C1 segment of cervical spinal cord (tissue), 14 donors: Measurements from ENCODE around the gene GALNT2.

ENCODE experiments used
- DNase-seq, 14 donors: peaks; one replicate each; lab custom pipeline; 2025; lab: John Stamatoyannopoulos, UW

The GALNT2 gene

DNA sequence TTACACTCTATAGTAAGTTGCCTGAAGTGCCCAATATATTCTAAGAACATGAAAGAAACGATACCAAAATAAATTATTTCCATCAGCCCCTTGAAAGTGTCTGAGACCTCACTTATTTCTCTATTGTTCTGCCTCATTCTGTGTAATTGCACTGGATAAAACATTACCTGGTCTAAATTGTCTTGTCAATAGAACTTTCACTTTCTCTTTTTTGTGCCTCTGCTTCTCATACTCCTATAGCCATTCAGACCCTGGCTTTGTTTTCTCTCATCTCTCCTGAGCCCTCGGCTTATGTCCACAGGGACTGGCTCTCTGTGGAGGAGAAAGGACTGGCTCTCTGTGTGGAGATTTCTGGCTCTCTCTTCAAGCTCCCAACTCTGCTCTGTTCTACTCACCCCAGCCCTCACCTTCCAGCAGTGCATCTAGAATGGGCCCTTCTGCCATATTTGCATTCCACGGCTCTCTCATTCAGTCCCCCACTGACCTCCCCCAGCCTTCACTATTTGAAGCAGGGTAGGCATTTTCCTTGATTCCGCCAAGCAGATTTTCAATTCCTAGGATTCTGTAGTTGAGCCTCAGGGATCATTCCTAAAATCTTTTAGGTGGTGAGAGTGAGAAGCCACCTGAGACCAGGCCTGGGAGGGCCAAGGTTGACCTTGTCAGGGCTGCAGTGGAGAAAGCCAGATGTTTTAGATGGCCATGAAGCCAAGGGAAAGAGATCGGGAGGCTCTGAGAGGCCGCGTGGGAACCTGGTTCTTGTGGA lies 15.9 kb upstream of the GALNT2 start:
- no peak for DNase-seq

DNA sequence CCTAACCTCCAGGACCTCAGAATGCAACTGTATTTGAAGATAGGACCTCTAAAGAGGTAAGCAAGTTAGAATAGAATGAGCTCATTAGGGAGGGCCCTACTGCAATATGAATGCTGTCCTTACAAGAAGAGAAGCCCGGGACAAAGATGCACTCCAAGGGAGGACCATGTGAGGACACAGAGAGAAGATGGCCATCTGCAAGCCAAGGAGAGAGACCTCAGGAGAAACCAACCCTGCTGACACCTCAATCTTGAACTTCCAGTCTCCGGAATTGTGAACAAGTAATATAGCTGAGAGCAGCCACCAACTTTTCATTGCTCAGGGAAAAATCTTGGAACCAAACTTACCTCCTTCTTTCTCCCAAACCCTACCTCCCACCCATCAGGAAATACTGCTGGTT lies 15.0 kb upstream of the GALNT2 start:
- no peak for DNase-seq

DNA sequence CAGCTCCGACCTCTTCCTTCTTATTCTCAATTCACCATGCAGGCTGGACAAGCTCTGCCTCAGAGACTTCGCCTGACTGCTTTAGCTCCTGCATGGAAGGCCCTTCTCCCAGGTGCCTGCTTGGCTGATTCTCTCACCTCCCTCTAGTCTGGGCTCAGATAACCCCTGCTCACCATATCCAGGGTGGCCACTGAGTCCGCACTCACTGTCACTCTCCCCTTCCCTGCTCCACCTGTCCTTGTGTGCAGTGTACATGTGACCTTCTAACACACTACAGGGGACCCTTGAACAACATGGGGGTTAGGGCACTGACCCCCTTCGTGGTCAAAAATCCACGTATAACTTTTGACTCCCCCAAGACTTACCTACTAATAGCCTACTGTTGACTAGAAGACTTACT lies 14.4 kb upstream of the GALNT2 start:
- no peak for DNase-seq

DNA sequence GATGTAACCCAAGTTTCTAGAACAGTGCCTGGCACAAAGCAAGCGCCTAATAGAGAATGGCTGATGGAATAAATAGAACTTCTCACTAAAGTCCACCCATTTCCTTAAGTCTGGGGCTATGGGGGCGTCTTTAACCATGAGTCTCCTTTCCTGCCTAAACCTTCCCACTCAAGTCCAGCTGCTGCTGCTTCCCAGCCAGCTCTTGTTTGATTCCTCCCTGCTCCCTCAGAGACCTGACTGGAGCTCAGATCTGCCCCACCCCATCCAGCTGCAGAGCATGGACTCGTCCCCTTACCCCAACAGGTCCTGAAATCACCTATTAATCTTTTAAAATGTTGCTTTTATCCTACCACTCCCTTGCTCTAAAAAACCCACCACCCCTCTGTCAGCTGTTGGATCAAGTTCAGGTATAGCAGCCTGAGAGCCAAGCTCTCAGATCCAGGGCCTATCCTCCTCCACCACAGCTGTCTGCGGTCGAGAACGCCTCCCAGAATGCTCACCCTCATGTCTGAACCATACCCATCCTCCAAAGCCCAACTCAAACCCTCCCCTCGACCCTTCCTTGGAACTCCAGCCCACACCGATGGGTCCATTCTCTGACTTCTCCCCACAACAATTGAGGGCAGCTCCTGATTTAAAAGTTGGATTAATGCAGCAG lies 12.8 kb upstream of the GALNT2 start:
- no peak for DNase-seq

DNA sequence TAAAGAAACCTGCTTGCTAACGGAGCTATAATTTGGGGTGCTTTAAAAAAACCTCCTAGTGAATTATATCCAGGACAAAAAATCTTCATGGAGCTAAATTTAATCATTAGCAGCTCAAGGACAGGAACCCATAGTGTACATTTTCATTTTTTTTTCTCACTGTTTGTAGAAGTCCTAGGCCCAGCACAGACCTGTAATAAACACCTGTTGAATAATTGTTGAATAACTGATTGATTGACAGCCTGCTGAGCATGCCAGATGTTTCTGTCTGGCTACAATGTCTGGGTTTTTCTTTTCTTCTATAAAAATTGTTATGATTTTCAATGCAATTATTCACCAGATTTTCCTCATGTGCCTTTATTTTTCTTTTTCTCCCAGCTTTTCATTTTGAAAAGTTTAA lies 10.9 kb upstream of the GALNT2 start:
- DNase-seq: no peak

DNA sequence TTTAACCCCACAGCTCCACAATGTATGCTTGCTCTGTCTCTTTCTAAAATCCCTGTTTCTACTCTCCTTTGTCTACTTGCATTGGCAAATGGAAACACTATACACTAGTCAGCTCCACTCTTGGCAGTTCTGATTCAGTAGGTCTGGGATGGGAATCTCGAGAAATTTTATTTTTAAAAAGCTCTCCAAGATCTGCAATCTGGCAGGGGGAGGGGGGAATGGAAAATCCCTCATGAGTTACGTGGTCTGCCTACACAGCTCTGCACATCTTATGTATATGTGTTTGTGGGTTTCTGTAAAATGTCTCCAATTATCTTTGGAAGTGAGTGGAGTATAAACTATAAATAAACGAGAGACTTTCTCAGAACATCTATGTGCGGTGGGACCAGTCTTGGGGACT lies 9.9 kb upstream of the GALNT2 start:
- DNase-seq: no peak

DNA sequence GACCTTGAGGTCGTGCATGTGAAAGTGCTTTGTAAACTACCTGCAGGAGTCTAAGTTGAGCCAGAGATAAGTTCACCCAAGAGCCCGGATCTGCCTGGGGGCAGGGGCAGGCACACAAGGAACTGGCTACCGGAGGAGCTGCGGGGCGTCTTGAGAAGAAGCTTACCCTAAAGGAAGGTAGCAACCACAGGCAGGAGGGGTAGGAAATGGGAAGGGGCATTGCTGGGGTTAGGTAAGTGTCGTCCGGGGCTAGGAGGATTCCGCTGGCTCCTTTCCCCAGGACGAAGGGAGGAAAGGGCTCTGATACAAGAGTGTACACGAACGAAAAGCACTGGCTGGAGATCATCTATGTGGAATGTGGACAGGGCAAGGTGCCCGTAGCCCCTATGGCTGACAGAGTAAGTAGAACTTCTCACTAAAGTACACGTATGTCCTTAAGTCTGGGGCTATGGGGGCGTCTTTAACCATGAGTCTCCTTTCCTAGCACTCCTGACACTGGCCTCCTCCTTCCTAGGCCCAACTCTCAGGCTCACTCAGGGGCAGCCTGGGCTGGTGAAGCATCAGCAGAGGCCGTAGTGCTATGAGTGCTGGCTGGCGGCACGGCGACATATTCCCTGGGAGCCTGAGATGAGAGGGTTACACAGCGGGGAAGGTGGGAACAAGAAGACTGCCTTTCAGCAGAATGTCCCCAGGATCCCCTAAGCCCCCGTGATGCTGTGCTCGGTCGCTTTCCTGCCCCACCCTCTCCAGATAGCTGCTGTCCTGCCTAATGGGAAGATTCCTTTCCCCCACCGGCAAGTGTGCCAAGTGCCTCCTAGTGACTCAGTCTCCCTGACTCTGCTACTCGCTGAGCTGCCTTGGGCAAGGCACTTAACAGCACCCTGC lies 9.1 kb upstream of the GALNT2 start:
- DNase-seq: no peak

DNA sequence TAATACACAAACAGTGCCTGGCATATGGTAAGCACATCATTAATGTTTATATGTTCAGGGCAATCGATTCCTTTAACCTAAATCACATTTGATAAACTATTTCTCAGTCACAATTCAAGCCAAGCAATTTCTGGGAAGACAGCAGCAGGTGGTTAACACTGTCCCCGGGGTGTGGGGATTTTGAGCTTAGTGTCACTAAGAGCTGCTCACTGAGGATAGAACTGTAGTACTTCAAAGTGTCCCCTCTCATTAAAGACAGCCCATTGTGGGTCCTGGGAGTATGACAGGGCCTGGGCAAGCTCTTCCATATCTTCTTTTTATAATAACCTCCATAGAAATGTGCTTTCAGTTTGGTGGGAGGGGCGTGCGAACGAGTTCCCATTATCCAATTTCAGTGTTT lies 8.4 kb upstream of the GALNT2 start:
- DNase-seq: no peak

DNA sequence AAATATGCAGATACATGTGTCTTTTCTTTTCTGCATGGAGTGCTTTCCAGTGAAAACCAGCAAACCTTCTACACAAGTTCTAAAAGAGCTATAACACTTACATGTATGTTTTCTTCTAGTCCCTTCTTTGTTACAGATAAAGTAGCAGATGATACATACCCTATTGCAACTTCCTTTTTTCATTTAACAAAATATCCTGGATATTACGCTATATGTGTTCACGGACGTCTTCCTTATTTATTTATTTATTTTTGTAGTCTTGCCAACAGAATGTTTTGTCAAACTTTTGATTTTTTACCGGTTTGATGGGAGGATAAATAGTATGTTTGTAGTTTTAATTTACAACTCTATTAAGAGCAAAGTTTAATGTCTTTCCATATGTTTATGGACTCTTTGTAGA lies 5.2 kb upstream of the GALNT2 start:
- DNase-seq: no peak

DNA sequence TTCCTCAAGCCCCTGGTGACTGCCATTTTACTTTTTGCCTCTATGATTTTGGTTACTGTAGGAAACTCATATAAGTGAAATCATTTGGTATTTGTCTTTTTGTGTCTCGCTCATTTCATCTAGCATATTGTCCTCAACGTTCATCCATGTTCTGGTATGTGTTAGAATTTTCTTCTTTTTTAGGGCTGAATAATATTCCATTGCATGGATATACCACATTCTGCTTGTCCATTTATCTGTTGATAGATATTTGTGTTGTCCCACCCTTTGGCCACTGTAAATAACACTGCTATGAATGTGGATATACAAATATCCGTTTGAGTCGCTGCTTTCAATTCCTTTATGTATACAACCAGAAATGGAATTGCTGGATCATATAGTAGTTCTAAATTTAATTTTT lies 4.5 kb upstream of the GALNT2 start:
- DNase-seq: no peak

DNA sequence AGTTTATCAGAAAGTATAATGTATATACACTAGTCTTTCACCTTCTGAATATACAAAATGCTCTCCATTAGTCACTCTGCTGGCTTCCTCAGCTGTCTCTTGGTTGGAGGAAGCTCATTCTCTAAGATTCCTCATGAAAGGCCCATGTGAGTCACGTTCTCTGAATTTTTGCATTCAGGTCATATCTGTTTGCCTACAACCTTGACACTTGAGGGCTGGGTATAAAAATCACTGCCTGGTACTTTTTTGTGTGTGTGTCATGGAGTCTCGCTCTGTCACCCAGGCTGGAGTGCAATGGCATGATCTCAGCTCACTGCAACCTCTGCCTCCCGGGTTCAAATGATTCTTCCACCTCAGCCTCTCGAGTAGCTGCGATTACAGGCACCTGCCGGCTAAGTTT lies 2.8 kb upstream of the GALNT2 start:
- no peak for DNase-seq

DNA sequence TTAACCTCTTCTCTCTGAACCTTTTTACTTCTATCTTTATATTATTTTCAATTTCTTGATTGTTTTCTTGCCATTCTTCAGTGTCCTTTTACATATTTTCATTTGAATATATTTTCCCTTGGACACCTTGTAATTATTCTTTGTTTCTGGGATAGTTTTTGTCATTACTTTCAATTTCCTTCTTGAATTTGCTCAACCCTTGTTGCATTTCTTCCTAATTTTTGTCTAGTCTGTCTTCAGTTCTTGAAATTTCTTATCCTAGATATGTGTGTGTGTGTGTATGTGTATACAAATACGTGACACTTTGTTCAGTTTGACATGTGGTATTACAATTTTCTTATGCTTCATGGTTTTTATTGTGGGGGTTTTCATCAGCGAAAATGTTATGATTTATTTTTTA lies 1.9 kb upstream of the GALNT2 start:
- DNase-seq: no peak

DNA sequence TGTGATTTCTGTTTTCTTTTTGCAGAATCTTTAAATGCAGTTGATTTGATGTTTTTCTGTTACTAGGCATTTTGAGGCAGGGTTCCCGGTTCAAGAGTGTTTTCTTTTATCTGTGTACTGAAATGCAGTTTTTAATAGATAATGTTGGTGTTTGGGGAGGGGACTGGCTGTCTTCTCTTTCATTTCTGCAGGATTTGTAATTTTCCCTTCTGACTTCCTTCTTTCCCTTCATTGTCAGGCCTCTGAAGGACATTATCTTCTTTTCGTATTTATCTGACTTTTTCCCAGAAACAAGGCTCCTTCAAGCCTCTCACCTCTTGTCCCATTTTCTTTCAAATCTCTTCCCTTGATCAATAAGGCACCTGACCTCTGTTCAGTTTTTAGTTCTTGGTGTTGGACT lies 1.5 kb upstream of the GALNT2 start:
- DNase-seq: no peak

DNA sequence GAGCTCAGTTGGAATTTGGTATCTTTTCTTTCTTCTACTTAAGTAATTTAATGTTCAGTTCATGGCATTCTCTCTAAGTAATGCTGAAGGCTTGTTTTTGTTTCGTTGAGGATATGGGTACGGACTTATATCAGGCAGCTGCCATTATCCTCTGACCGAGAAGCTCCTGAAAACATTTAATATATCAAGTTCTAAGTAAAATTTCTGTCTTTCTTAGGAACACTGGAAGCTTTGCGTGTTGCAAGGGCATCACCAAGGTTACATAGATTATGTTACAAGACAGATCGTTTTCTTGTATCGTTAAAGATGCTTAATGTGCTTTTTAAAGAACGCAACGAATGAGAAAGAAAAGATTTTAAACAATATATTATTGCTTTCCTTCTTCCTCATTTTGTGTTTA lies 1.0 kb upstream of the GALNT2 start:
- no peak for DNase-seq

DNA sequence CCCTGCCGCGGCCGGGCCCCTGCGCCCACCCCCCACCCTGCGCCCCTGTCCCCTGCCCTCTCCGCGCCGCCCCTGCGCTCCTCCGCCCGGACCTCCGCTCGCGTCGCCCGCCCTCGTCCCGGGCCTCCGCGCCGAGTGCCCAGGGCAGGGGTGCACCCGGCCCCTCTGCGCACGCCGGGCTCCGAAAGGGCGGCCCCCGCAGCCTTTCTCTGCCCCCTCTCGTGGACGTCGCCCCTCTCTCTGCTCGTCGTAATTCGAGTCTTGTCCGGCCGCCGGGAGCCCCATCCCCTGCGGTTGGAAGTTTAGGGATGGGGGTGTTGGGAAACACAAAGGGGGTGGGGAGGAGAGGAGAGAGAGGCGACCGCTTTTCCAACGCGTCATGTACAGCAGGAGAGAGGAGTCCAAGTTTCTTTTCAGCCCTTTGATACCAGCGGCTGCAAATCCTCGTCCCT lies 407 bp downstream of the GALNT2 start:
- peak in 6 of 14 donors; percentile 48 to 69 (median 52) for DNase-seq

DNA sequence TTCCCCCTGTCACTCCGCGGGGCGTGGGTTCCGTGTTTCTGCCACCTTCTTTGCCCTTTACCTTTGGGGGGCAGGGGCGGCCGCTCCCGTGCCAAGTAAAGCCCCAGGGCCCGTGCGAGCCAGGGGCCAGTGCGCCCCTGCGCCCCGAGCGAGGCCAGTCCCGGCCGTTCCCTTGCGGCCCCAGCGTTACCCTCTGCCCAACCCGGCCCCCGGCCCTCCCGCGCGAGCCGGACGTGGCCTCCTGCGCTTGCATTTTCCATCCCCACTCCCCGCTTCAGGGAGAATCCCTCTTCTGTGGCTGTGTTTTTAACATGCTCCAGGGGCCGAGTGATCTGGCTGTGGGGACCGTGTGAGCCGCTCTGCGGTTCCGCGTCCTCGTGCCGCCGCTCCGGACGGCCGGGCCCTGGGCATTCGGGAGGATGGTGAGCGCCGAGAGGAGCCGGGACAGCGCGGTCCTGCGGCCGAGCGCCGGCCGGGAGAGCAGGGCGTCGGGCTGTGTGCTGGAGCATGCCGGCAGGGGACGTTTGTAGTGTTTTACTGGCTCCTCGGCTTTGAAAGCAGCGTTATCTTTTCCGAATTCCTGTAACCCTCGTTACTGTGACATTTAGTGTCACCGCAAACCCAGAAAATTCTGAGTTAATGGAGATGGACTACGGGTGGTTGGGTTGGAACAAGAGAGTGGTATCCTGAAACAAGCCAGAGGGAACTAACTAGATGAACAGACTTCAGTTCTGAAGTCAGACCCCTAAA lies 1.0 kb downstream of the GALNT2 start:
- DNase-seq: peak in 8 of 14 donors; percentile 19 to 69 (median 52)

DNA sequence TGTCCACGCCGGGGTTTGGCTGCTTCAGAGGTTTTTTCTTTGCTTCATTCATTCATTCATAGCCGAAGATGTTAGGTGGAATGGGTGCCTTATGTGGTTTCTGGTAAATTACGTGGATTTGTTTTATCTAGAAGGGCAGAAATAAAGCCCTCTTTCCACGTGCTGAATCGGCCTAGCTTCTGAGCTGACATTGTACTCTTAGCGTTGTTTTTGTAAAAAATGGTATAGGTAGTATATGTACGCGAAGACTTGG lies 1.5 kb downstream of the GALNT2 start:
- DNase-seq: no peak

DNA sequence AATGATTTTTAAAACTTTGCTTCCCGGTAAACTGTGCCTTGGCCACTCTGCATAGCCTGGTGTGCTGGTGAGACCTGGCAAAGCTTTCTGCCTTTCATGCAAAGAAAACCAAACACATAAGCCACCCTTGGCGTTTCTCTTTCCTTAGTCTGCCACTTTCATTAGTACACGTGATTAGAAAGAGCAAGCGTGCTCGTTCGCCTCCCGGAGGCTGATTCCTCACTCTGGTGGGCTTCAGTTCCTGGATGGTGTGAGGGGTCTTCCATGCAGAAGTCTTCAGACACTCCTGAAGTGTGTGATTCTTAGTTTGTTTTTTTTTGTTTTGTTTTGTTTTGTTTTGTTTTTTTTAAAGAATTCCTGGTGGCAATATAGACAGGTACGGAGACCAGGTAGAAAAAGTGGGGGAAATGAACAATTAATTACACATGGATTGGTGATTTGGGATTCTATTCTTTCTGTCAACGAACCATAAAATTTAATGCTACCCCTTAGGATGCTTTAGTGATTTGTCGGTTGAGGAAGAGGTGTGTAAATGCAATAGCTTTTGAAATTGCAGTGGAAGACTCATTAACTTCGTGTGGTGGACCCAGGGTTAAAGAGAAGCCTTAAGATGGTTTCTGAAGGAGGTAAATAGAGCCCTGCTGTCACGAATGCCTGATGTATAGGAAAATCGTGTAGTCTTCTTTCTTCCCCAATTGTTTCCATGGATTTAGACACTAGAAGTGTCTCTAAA lies 2.1 kb downstream of the GALNT2 start:
- DNase-seq: peak in 1 of 14 donors; percentile 25

DNA sequence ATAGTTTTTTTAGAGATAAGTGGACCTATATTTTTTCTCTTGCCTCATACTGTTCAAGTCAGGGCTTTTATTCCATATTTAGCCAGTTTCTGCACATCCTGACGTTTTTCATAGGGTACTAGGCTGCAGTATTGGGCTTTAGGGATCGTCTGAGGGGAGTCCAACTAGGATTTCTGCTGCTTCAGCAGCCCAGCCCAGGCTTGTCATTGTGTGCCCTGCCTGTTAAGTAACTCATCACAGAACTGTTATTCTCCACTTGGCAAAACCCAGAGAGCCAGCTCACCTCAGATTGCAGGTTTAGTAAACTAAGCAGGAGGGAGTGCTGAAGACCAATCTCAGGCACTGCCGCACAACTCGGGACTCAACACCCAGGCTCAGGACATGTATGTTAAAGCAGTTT lies 2.8 kb downstream of the GALNT2 start:
- no peak for DNase-seq

DNA sequence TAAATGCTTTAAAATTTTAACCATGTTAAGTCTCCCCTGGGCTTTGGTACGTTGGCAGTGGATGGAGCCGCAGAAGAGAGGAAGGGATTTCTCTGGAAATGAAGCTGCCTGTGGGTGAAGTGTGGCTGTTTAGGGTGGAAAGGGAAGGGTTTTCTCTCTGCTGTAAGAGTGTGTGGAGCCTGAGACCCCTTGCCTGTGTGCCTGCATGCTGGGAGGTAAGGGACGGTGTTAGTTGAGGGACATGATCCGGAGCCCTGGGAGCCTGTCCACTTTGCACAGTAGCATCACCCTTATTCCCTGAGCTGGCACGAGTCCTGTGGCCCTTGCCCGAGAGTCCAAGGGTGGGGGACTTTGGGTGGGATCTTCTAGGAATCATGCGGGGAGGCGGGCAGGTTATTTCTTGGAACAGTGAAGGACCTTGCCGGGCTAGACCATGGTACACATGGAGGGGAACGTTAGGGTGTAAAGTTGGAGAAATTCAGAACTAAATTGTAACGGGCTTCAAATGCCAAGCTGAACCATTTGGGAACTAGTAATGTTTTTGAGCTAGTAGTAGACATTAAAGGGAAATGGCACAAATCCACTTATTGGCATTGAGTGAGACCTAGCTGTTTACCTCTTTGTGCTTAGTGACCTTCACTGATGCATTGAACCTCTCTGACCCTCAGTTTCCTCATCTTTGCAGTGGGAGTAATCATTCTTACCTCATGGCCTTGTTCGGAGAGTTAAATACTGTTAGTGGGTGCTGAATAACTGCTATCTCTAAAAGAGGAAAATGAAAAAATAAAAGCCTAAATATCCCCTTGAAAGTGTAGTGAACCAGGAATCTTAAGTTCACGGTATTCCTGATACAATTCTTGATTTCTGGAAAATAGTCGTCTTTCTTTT lies 3.5 kb downstream of the GALNT2 start:
- DNase-seq: no peak
